GM19372 (cell line): ENCODE measurements around the gene FANCC.
"Not testable (repeated sequence)": the region's sequence is repeated elsewhere in the genome, so short reads cannot be mapped to it uniquely, and the experiment has no call there.

ENCODE experiments used
- ATAC-seq: cut with Tn5 transposase; IDR thresholded peaks from one replicate; pipeline ENCODE4 v1.9.1; 2021; ENCODE audit warnings: mild to moderate bottlenecking, low read depth, moderate library complexity; ENCODE audit not compliant: unreplicated experiment

The FANCC gene

GRCh38 chr9:95242613-95243012 is 74.9 kb downstream of the FANCC start:
- ATAC-seq, result no peak

GRCh38 chr9:95239071-95239470 is 78.4 kb downstream of the FANCC start:
- no peak for ATAC-seq

- ATAC-seq, result no peak
Measured at GRCh38 chr9:95237336-95237735, 80.2 kb downstream of the FANCC start.

- ATAC-seq, result no peak
Measured at GRCh38 chr9:95230046-95230445, 87.5 kb downstream of the FANCC start.

- no peak for ATAC-seq
Measured at GRCh38 chr9:95229230-95229915, 88.1 kb downstream of the FANCC start.

- no peak for ATAC-seq
Measured at GRCh38 chr9:95226921-95227320, 90.6 kb downstream of the FANCC start.

GRCh38 chr9:95225726-95226106 is 91.8 kb downstream of the FANCC start:
- no peak for ATAC-seq

- ATAC-seq, result no peak
Measured at GRCh38 chr9:95225076-95225725, 92.3 kb downstream of the FANCC start.

- ATAC-seq, result no peak
Measured at GRCh38 chr9:95224376-95225019, 93.0 kb downstream of the FANCC start.

GRCh38 chr9:95220352-95220751 is 97.2 kb downstream of the FANCC start:
- ATAC-seq, result not testable (repeated sequence)

GRCh38 chr9:95218773-95219172 is 98.7 kb downstream of the FANCC start:
- no peak for ATAC-seq

GRCh38 chr9:95217936-95218335 is 99.6 kb downstream of the FANCC start:
- no peak for ATAC-seq

GRCh38 chr9:95215336-95215898 is 102.1 kb downstream of the FANCC start:
- ATAC-seq, result no peak

- ATAC-seq, result no peak
Measured at GRCh38 chr9:95213117-95213516, 104.4 kb downstream of the FANCC start.

- no peak for ATAC-seq
Measured at GRCh38 chr9:95211028-95211427, 106.5 kb downstream of the FANCC start.

GRCh38 chr9:95207403-95207802 is 110.1 kb downstream of the FANCC start:
- no peak for ATAC-seq

- ATAC-seq, result no peak
Measured at GRCh38 chr9:95206143-95206542, 111.4 kb downstream of the FANCC start.

GRCh38 chr9:95204710-95205109 is 112.8 kb downstream of the FANCC start:
- no peak for ATAC-seq

GRCh38 chr9:95204310-95204709 is 113.2 kb downstream of the FANCC start:
- ATAC-seq, result no peak

- ATAC-seq, result not testable (repeated sequence)
Measured at GRCh38 chr9:95203019-95203418, 114.5 kb downstream of the FANCC start.

GRCh38 chr9:95202076-95202681 is 115.3 kb downstream of the FANCC start:
- ATAC-seq, result no peak
